ENCODE measurements around the gene TMED9.

DNA sequence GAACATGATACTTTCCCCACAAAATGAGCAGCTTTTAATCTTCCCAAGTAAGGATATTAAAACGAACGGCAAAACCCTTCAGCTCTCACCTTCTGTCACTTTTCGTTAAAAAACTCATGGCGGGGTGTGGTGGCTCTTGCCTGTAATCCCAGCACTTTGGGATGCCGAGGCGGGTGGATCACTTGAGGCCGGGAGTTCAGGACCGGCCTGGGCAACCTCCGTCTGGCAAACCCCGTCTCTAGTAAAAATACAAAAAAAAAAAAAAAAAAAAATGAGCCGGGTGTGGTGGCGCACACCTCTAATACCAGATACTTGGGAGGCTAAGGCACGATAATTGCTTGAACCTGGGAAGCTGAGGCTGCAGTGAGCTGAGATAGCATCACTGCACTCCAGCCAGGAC is 902 bp downstream of the TMED9 start:
- TF ChIP-seq STAT1 (conservative IDR thresholded peaks at IDR 0.05) (no peak), EZH2 (IDR thresholded peaks at IDR 0.05; ENCODE audit: borderline replicate concordance, control insufficient read depth, low read depth, low read length) (no peak)
- TF ChIP-seq, protein P1, sequence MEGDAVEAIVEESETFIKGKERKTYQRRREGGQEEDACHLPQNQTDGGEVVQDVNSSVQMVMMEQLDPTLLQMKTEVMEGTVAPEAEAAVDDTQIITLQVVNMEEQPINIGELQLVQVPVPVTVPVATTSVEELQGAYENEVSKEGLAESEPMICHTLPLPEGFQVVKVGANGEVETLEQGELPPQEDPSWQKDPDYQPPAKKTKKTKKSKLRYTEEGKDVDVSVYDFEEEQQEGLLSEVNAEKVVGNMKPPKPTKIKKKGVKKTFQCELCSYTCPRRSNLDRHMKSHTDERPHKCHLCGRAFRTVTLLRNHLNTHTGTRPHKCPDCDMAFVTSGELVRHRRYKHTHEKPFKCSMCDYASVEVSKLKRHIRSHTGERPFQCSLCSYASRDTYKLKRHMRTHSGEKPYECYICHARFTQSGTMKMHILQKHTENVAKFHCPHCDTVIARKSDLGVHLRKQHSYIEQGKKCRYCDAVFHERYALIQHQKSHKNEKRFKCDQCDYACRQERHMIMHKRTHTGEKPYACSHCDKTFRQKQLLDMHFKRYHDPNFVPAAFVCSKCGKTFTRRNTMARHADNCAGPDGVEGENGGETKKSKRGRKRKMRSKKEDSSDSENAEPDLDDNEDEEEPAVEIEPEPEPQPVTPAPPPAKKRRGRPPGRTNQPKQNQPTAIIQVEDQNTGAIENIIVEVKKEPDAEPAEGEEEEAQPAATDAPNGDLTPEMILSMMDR (IDR thresholded peaks at IDR 0.05 in 2 of 3, conservative IDR thresholded peaks at IDR 0.05 in 1 of 3; ENCODE audit: control insufficient read depth in 2 of 3, extremely low read depth in 1 of 3, insufficient read depth in 1 of 3, low read depth in 3 of 3, low read length in 3 of 3): no peak
- TF ChIP-seq, protein P2, sequence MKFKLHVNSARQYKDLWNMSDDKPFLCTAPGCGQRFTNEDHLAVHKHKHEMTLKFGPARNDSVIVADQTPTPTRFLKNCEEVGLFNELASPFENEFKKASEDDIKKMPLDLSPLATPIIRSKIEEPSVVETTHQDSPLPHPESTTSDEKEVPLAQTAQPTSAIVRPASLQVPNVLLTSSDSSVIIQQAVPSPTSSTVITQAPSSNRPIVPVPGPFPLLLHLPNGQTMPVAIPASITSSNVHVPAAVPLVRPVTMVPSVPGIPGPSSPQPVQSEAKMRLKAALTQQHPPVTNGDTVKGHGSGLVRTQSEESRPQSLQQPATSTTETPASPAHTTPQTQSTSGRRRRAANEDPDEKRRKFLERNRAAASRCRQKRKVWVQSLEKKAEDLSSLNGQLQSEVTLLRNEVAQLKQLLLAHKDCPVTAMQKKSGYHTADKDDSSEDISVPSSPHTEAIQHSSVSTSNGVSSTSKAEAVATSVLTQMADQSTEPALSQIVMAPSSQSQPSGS (IDR thresholded peaks at IDR 0.05; ENCODE audit: low read length): no peak
